ENCODE results near the gene KRT37.
"Not testable (repeated sequence)": the region's sequence is repeated elsewhere in the genome, so short reads cannot be mapped to it uniquely, and the experiment has no call there.

Gene KRT37

GRCh38 chr17:41383690-41384089 is 40.7 kb downstream of the KRT37 start:
- H3K4me3 ChIP-seq (ENCODE audit: control insufficient read depth, low read depth, low read length): no peak overlapping the region
- DNase-seq (ENCODE audit: low read depth): no peak
- TF ChIP-seq, protein P1, sequence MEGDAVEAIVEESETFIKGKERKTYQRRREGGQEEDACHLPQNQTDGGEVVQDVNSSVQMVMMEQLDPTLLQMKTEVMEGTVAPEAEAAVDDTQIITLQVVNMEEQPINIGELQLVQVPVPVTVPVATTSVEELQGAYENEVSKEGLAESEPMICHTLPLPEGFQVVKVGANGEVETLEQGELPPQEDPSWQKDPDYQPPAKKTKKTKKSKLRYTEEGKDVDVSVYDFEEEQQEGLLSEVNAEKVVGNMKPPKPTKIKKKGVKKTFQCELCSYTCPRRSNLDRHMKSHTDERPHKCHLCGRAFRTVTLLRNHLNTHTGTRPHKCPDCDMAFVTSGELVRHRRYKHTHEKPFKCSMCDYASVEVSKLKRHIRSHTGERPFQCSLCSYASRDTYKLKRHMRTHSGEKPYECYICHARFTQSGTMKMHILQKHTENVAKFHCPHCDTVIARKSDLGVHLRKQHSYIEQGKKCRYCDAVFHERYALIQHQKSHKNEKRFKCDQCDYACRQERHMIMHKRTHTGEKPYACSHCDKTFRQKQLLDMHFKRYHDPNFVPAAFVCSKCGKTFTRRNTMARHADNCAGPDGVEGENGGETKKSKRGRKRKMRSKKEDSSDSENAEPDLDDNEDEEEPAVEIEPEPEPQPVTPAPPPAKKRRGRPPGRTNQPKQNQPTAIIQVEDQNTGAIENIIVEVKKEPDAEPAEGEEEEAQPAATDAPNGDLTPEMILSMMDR (IDR thresholded peaks at IDR 0.05; ENCODE audit: control insufficient read depth, insufficient read depth, low read depth, low read length, missing control alignments): no peak

GRCh38 chr17:41382394-41382793 is 42.0 kb downstream of the KRT37 start:
- DNase-seq (ENCODE audit: low read depth): peak; percentile 76
- no peak overlapping the region for H3K4me3 ChIP-seq (ENCODE audit: control insufficient read depth, low read depth, low read length)
- TF ChIP-seq, protein P1 (IDR thresholded peaks at IDR 0.05; ENCODE audit: control insufficient read depth, insufficient read depth, low read depth, low read length, missing control alignments): no peak

GRCh38 chr17:41381943-41382342 is 42.4 kb downstream of the KRT37 start, which contains the start of gene KRT34:
Gene KRT34, minus strand, starts transcription at chr17:41382306. Its CDS starts 60 bp downstream, at chr17:41382246.
- not testable (repeated sequence) for H3K4me3 ChIP-seq (ENCODE audit: control insufficient read depth, low read depth, low read length); DNase-seq (ENCODE audit: low read depth)

GRCh38 chr17:41380091-41380490 is 44.3 kb downstream of the KRT37 start:
- peak; percentile 85 for DNase-seq (ENCODE audit: low read depth)
- not testable (repeated sequence) for H3K4me3 ChIP-seq (ENCODE audit: control insufficient read depth, low read depth, low read length)

- no peak overlapping the region for H3K4me3 ChIP-seq (ENCODE audit: control insufficient read depth, low read depth, low read length)
- DNase-seq (ENCODE audit: low read depth): no peak
- TF ChIP-seq, protein P1 (IDR thresholded peaks at IDR 0.05; ENCODE audit: control insufficient read depth, insufficient read depth, low read depth, low read length, missing control alignments): no peak
These were observed 46.8 kb downstream of the KRT37 start for GRCh38 chr17:41377546-41377945.

Measured in AG09309 (cell line).